HS-27A (cell line): ENCODE data around the gene CSK.
A peak's percentile ranks its signal among the peaks of the same experiment; 100 is the strongest.

Experiments
- DNase-seq: peaks from one replicate; pipeline ENCODE4 v3.0.0-alpha.2; 2012; ENCODE audit warnings: low read depth, missing footprints

CSK gene

GRCh38 chr15:74826364-74826819 lies 44.5 kb downstream of the CSK start, which contains the start of gene CPLX3:
Gene CPLX3, plus strand, starts transcription at chr15:74826627. Its CDS starts 77 bp downstream, at chr15:74826704.
- DNase-seq, result no peak

GRCh38 chr15:74826921-74827320 lies 45.0 kb downstream of the CSK start:
- no peak for DNase-seq

- DNase-seq, result no peak
Measured at GRCh38 chr15:74827614-74828013, 45.7 kb downstream of the CSK start.

DNA sequence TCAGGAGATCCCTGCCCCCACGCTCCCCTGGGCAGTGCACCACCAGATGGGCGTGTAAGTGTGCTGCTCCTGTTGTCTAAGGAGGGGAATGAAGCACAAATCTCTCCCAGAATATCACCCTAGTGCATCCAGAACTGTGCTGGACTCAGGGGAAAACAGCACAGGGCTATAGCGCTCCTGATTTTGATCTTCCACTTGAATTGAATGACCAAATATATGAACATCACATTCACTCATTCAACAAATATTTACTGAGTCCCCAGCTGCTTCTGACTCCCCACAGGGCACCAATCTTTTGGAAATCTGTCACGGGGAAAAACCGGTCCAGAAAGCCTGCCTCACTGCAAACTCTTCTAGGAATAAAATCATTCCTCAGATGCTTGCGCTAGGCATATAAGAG lies 47.0 kb downstream of the CSK start:
- no peak for DNase-seq

GRCh38 chr15:74829486-74829885 lies 47.6 kb downstream of the CSK start:
- no peak for DNase-seq

DNA sequence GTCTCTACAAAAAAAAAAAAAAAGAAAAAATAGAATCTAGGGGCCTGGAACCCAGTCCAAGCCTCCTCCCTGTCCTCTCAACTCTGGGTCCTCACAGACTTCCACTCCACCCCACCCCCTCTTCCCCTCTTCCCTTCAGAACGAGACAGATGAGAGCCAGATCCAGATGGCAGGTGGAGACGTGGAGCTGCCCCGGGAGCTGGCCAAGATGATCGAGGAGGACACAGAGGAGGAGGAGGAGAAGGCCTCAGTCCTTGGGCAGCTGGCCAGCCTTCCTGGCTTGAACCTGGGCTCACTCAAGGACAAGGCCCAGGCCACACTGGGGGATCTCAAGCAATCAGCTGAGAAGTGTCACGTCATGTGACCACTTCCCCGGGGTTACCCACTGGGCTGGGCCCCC lies 48.1 kb downstream of the CSK start:
- DNase-seq, result no peak

GRCh38 chr15:74830868-74831267 lies 49.0 kb downstream of the CSK start:
- DNase-seq, result no peak

DNA sequence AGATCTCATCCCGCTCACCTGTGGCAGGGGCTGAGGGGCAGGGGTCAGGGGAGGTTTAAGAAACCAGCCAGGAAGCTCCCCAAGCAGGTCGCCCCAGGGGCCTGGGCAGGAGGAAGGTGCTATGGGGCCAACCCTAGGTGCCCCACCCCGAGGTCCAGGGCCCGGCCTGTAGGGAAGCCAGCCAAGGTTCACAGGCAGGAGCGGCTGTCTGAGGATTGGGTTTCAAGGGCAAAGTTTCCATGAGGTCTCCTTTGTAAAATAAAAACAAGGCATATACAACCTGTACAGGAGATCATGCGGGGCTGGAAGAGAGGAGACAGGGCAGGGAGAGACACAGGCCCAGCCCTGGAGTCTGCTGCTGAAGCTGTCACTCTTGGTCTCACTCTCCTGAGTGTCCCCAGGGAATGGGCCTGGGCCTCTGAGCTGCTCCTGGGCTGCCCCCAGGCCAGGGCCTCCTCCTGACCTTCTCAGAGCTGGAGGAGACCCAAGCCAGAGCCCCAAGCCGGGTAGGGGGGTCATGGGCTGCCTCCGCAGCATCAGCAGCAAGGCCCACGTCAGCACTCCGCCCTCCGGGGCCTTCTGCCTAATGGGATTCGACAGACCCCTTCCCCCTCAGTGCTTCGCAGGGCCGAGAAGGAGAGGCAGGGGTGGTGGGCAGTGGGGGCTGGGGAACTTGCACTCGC lies 50.1 kb downstream of the CSK start:
- DNase-seq, result no peak

DNA sequence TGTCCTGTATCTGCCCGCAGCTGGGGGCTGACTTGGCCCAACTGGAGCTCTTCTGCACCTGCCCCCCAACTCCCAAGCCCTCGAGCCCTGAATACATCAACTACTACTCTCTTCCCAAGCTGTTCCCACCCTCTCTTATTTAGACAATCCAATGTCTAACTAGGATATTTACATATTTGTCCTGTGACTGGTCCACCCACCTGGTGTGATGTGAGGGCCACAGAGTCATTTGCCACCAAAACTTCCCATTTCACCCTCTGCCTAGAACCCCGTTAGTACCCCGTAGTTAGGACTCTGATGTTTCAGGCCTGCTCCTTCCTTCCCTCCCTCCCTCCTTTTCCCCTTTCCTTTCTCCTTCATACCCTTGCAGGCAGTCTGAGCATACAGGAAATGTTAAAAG lies 50.9 kb downstream of the CSK start:
- no peak for DNase-seq

GRCh38 chr15:74833376-74834107 lies 51.7 kb downstream of the CSK start:
- DNase-seq, result no peak

- peak; percentile 38 for DNase-seq
Measured at GRCh38 chr15:74835312-74835823, 53.5 kb downstream of the CSK start.

GRCh38 chr15:74836846-74837245 lies 55.0 kb downstream of the CSK start:
- no peak for DNase-seq

- DNase-seq, result no peak
Measured at GRCh38 chr15:74837482-74838136, 55.7 kb downstream of the CSK start.

GRCh38 chr15:74838137-74838516 lies 56.2 kb downstream of the CSK start:
- no peak for DNase-seq

DNA sequence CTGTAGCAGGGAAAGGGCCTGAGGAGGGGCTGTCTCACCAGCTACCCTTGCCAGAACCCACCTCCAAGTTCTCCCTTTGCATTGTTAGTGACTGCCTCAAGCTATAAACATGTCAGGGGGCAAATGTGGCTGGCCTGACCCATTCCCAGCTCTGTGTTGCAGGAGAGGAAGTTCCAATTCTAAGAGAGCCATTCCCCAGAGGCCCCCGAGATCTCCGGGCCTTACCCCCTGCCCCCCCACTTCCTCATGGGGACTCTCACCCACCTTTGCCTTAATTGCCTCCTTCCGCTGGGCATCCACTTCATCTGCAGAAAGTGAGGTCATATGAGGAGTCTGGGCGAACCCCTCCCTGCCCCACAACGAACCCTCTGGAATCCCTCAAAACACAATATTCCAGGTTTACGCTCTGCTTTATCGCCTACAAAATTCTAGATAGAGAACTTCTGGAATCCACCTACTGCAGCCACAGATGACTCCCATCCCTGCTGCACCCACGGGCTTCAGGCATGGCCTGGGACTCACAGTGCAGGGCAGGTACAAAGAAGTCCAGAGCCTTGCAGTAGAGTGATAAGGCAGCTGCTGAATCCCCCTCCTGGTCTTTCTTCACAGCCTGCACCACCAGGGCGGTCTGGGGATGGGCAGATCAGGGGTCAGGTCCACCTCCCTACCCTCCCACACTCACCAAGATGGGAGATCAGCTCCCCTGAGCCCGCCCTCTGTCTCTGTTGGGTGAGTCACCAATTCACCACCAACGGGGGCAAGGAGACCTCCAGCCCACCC lies 57.1 kb downstream of the CSK start:
- DNase-seq, result no peak

GRCh38 chr15:74839526-74840395 lies 57.9 kb downstream of the CSK start:
- no peak for DNase-seq

DNA sequence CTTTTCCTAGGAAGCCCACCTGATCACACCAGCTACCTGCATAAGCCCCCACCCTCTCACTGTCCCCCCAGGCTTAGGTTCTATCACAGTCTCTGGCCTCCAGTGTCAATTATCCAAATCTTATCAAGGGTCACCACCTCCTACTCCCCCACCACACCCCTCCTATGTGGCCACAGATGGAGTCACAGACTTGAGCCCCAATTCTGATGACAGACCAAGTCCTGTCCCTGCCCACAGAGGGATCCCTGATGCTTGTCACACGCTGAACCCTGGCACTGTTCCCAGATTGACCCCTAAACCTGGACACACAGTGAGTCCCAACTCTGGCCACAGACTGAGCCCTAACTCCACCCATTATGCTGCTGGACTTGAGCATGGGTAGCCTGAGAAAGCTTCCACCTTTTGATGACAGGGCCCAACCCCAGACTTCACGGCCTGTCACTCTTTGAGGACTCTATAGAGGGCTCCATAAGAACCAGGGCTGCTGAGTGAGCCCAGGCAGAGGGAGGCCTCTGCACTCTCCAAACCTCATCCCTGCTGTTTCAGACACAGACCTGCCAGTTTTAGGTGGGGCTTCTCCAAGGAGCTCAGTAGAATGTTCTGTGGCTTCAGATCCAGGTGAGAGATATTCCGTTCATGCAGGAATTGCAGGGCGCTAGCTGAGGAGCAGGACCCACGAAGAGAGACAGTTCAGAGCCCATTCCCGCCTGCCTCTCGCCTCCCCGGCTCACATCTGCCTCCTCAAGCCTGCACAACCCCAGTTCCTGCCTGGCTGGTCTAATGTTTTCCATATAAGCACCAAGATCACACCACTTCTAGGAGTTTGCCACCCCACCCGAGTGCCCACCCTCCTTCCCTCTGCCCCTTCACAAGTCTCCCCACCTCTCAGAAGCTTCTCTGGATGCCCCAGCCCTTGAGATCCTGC lies 59.2 kb downstream of the CSK start:
- no peak for DNase-seq

GRCh38 chr15:74841891-74842373 lies 60.1 kb downstream of the CSK start:
- DNase-seq, result no peak

GRCh38 chr15:74842581-74843444 lies 60.9 kb downstream of the CSK start, which contains the start of gene ULK3:
Gene ULK3, minus strand, starts transcription at chr15:74843156. Its CDS starts 51 bp downstream, at chr15:74843105.
- DNase-seq, result peak; percentile 59
